ENCODE data around the gene ELMO2. TPM values are rescaled to one million over a fixed set of nuclear protein-coding genes. Genes with fewer than 3 reads are reported as not detected.
A peak's percentile ranks its signal among the peaks of the same experiment; 100 is the strongest.

Gene ELMO2
- total RNA-seq, 1 donor from 2014 or later: 63.2 TPM

DNA sequence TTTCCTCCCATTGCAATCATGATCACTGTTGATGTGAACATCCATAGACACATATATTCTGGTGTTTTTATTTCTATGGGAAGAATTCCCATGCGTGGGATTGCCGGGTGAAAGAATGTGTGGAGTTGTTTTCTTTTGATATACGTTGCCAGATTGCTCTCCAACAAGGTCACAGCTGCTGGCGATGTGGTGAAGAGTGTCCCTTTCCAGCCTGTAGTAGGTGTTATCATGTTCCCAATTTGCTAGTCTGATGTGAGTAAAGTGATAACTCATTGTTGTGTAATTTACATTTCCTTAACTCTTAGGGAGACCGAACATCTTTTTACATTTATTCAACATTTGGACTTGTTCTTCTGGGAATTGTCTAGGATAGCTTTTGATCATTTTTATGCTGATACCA is 14.5 kb upstream of the ELMO2 start:
- Mint-ChIP-seq H3K4me3 (ENCODE audit: low read depth) (no peak overlapping the region), H3K4me1 (ENCODE audit: low read depth) (no peaks in the 10 kb centered on the region), H3K27me3 (ENCODE audit: low read depth) (peaks cover 38% of the 10 kb centered on the region), H3K36me3 (ENCODE audit: low read depth) (no peaks in the 10 kb centered on the region), H3K9me3 (no peaks in the 10 kb centered on the region), H3K27ac (no peak overlapping the region)
- intact Hi-C loops (cut with micrococcal nuclease): no loop called here
- DNase-seq (ENCODE audit: low spot score): no peak

DNA sequence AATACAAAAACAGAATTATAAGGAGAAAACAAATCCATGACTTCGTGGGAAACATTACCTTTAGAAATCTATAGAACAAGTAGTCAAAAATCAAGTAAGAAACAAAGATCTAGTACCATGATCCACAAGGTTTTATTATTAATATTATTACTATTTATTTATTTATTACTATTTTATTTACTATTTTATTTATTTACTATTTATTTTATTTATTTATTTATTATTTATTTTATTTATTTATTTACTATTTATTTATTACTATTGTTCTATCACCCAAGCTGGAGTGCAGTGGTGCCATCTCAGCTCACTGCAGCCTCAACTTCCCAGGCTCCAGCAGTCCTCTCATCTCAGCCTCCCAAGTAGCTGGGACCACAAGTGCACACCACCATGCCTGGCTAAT is 13.5 kb upstream of the ELMO2 start:
- no peak overlapping the region for H3K27ac Mint-ChIP-seq
- intact Hi-C loops (cut with micrococcal nuclease): no loop called here
- no peak for DNase-seq (ENCODE audit: low spot score)
- H3K4me3 Mint-ChIP-seq (ENCODE audit: low read depth): no peak overlapping the region
- H3K9me3 Mint-ChIP-seq: no peaks in the 10 kb centered on the region
- no peaks in the 10 kb centered on the region for H3K4me1 Mint-ChIP-seq (ENCODE audit: low read depth)
- peaks cover 34% of the 10 kb centered on the region for H3K27me3 Mint-ChIP-seq (ENCODE audit: low read depth)
- H3K36me3 Mint-ChIP-seq (ENCODE audit: low read depth): no peaks in the 10 kb centered on the region

DNA sequence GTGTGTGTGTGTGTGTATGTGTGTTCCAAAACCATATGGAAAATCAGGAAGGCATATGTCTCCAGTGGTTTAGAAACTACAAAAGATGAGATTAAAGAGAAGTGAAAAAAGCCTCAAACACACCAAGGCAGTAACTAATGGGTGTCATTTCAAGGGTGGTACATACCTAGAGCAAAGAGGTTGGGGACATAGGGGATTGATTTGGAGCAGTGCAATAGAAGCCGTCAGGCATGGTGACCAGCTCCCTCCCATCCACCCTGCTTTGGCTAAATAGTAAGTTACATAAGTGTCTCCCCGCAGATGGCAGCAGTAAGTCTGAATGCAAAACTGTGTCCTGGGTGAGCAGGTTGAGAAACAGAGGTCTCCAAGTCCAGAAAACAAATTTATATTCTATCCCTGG is 10.4 kb upstream of the ELMO2 start:
- no peaks in the 10 kb centered on the region for H3K36me3 Mint-ChIP-seq (ENCODE audit: low read depth)

DNA sequence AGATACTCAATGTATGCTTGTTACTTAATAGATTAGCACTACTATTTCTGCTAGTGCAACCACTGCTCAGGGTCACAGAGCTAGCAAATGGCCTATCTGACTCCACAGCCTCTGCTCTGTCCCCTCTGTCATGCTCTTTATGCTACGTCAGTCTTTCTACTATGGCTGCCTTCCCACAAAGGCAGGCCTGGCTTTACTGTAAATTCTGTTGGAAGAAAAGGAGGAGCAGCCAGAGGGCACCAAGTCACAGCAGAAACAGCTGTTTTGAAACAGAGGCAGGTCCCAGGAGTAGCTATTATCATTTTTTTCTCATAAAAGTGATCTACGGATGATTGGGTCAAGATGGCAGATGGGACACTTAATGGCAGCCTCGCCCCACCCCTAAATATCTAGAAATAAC is 10.0 kb upstream of the ELMO2 start:
- intact Hi-C loops (cut with micrococcal nuclease): no loop called here
- no peaks in the 10 kb centered on the region for H3K36me3 Mint-ChIP-seq (ENCODE audit: low read depth)
- H3K9me3 Mint-ChIP-seq: no peaks in the 10 kb centered on the region
- H3K4me1 Mint-ChIP-seq (ENCODE audit: low read depth): no peaks in the 10 kb centered on the region
- no peak overlapping the region for H3K27ac Mint-ChIP-seq
- H3K27me3 Mint-ChIP-seq (ENCODE audit: low read depth): peaks cover 38% of the 10 kb centered on the region
- DNase-seq (ENCODE audit: low spot score): no peak
- H3K4me3 Mint-ChIP-seq (ENCODE audit: low read depth): no peak overlapping the region

More for the DNA sequence above, 10.4 kb upstream of the ELMO2 start:
- Mint-ChIP-seq H3K4me3 (ENCODE audit: low read depth) (no peak overlapping the region), H3K27me3 (ENCODE audit: low read depth) (peaks cover 35% of the 10 kb centered on the region), H3K27ac (no peak overlapping the region), H3K9me3 (no peaks in the 10 kb centered on the region), H3K4me1 (ENCODE audit: low read depth) (no peaks in the 10 kb centered on the region)
- intact Hi-C loops (cut with micrococcal nuclease): no loop called here
- DNase-seq (ENCODE audit: low spot score): no peak

DNA sequence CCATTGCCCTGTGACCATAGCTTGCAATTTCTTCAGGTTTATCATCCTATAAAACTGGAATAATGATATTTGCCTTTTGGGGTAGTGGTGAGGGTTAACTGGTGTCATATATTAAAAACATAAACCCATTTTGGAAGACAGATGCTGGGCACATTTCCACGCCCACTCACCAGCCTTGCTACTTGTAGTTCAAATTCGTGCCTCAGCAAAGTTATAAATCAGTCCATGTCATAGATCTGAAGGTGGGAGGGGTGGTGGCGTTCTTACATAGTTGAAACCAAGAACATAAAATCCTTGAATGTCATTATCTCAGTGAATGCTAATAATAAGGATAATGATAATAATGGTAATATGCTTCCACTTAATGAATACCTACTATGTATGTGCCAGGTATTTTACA is 9.4 kb upstream of the ELMO2 start:
- no peak for DNase-seq (ENCODE audit: low spot score)
- intact Hi-C loops (cut with micrococcal nuclease): no loop called here
- no peak overlapping the region for H3K27ac Mint-ChIP-seq
- H3K27me3 Mint-ChIP-seq (ENCODE audit: low read depth): peaks cover 34% of the 10 kb centered on the region
- no peaks in the 10 kb centered on the region for H3K9me3 Mint-ChIP-seq
- peaks cover 2% of the 10 kb centered on the region for H3K4me1 Mint-ChIP-seq (ENCODE audit: low read depth)
- no peak overlapping the region for H3K4me3 Mint-ChIP-seq (ENCODE audit: low read depth)
- no peaks in the 10 kb centered on the region for H3K36me3 Mint-ChIP-seq (ENCODE audit: low read depth)

DNA sequence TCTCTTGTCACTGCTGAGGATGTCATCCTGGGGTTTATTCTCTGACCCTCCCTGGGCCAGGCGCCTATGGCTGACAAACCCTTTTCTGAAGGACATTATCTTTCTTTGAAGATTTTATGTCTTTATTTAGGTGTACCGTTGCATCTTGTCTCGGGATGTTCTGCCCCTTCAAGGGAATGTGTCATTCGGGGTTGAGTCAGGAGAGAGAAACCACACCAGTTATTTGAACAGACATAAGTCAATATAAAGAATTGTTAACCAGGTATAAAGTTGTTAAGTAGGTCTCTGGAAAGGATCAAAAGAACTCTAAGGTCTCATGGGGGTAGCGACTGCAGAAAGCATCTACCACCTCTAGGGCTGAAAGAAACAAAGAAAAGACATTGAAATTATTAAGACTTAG is 8.2 kb upstream of the ELMO2 start:
- intact Hi-C loops (cut with micrococcal nuclease): no loop called here
- H3K9me3 Mint-ChIP-seq: no peaks in the 10 kb centered on the region
- no peak overlapping the region for H3K4me3 Mint-ChIP-seq (ENCODE audit: low read depth)
- H3K36me3 Mint-ChIP-seq (ENCODE audit: low read depth): no peaks in the 10 kb centered on the region
- H3K4me1 Mint-ChIP-seq (ENCODE audit: low read depth): peaks cover 8% of the 10 kb centered on the region
- no peak overlapping the region for H3K27ac Mint-ChIP-seq
- no peak for DNase-seq (ENCODE audit: low spot score)
- H3K27me3 Mint-ChIP-seq (ENCODE audit: low read depth): peaks cover 32% of the 10 kb centered on the region

DNA sequence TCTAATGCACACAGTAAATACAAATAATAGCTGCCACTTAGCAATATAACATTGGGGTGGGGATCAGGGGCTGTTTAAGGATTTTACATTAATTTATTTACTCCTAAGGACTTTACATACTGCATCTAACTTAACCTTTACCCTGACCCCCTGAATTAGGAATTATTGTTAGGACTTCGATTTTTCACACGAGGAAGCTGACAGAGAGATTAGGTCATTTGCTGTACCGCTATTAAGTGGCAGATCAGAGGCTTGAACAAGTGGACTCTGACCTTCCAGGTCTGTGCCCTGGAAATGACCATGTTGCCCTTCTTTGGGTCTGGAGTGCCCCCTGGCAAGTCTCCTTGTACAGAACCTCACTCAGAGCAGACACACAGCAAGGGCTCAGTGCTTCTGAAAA is 5.2 kb upstream of the ELMO2 start:
- Mint-ChIP-seq H3K27ac (no peak overlapping the region), H3K4me3 (ENCODE audit: low read depth) (no peak overlapping the region), H3K9me3 (no peaks in the 10 kb centered on the region), H3K27me3 (ENCODE audit: low read depth) (peaks cover 22% of the 10 kb centered on the region), H3K4me1 (ENCODE audit: low read depth) (peaks cover 30% of the 10 kb centered on the region), H3K36me3 (ENCODE audit: low read depth) (peaks cover 3% of the 10 kb centered on the region)
- intact Hi-C loops (cut with micrococcal nuclease): loop anchor here (1.0 kb wide), 1 partner anchor 104 kb away; no protein-coding TSS in a partner anchor
- no peak for DNase-seq (ENCODE audit: low spot score)

DNA sequence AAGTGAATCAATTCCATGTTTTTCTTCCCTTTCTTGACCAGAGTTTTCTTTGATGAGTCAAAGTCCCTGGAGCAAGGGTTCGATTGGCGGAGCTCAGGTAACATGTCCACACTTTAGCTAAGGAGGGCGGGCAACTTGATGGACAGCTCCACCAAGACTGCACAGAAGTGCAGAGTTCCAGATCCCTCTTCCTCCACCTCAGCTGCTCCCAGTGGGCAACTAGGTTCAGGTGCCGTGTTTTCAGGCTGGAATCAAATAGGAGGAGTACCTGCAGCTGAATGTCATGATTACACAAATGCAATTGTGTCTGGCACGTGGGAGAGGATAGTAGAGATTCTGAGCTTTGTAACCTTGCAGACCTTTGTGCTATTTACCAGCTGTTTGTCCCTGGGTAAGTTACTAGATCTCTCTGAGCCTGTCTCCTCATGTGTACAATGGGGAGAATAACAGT is 1.9 kb upstream of the ELMO2 start:
- H3K27me3 Mint-ChIP-seq (ENCODE audit: low read depth): peaks cover 18% of the 10 kb centered on the region
- H3K4me1 Mint-ChIP-seq (ENCODE audit: low read depth): peaks cover 46% of the 10 kb centered on the region
- DNase-seq (ENCODE audit: low spot score): no peak
- no peak overlapping the region for H3K27ac Mint-ChIP-seq
- peaks cover 13% of the 10 kb centered on the region for H3K36me3 Mint-ChIP-seq (ENCODE audit: low read depth)
- H3K9me3 Mint-ChIP-seq: no peaks in the 10 kb centered on the region
- no peak overlapping the region for H3K4me3 Mint-ChIP-seq (ENCODE audit: low read depth)
- intact Hi-C loops (cut with micrococcal nuclease): no loop called here

DNA sequence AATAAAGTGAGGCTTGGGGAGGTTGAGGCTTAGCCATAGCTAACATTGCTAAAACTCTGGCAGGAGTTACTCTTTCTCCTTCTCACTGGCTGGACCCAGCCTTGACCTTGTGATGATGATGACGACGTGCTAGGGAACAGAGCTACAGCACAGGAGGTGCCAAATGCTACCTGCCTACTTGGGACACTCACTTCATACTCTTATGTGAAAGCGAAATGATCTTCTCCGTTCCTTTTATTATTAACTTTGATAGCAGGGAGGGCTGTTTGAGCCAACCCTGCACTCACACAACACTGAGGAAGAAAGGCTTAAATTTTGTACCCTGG is 1.2 kb upstream of the ELMO2 start:
- intact Hi-C loops (cut with micrococcal nuclease): loop anchor here (2.0 kb wide), 1 partner anchor 319 kb away; the partner anchor contains the start of gene NCOA5
- H3K27me3 Mint-ChIP-seq (ENCODE audit: low read depth): peaks cover 14% of the 10 kb centered on the region
- no peak overlapping the region for H3K27ac Mint-ChIP-seq
- no peak for DNase-seq (ENCODE audit: low spot score)
- no peaks in the 10 kb centered on the region for H3K9me3 Mint-ChIP-seq
- peak overlapping the region; percentile 83 for H3K4me3 Mint-ChIP-seq (ENCODE audit: low read depth)
- peaks cover 17% of the 10 kb centered on the region for H3K36me3 Mint-ChIP-seq (ENCODE audit: low read depth)
- H3K4me1 Mint-ChIP-seq (ENCODE audit: low read depth): peaks cover 52% of the 10 kb centered on the region

DNA sequence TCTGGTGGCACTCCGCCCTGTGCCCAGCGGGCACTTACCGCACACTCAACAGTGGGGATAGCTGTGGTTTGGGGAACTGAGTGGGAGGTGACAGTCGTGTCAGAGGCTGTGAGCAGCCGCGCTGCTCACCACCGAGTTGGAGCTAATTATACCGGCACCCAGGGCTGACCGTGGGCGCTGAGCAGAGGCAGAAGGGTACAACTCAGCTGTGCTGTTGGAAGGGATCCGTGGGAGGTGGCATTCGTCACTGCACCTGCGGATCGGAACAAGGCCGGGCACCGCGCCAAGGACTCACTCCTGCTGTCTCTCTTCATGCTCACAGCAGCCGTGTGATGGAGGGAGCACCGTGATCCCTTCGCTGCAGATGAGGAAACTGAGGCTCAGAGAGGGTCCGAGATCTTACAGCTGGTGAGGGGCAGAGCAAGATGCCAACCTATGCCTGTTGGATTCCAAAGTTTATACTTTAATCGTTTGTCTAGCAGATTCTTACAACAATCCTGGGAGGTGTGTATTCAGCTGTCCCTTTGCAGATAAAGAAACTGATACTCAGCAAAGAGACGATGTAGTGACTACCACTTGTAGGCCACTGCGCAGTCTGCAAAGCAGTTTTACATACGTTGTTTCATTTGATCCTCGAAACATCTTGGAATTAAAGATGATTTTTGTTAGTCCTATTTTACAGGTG is 713 bp upstream of the ELMO2 start:
- H3K4me3 Mint-ChIP-seq (ENCODE audit: low read depth): peak overlapping the region; percentile 83
- H3K27ac Mint-ChIP-seq: peak overlapping the region; percentile 86
- peaks cover 11% of the 10 kb centered on the region for H3K27me3 Mint-ChIP-seq (ENCODE audit: low read depth)
- DNase-seq (ENCODE audit: low spot score): no peak
- peaks cover 21% of the 10 kb centered on the region for H3K36me3 Mint-ChIP-seq (ENCODE audit: low read depth)
- peaks cover 57% of the 10 kb centered on the region for H3K4me1 Mint-ChIP-seq (ENCODE audit: low read depth)
- intact Hi-C loops (cut with micrococcal nuclease): loop anchor here (1.0 to 2.0 kb wide), 2 partner anchors 43 to 318 kb away; partner anchors contain the start of gene NCOA5
- no peaks in the 10 kb centered on the region for H3K9me3 Mint-ChIP-seq

DNA sequence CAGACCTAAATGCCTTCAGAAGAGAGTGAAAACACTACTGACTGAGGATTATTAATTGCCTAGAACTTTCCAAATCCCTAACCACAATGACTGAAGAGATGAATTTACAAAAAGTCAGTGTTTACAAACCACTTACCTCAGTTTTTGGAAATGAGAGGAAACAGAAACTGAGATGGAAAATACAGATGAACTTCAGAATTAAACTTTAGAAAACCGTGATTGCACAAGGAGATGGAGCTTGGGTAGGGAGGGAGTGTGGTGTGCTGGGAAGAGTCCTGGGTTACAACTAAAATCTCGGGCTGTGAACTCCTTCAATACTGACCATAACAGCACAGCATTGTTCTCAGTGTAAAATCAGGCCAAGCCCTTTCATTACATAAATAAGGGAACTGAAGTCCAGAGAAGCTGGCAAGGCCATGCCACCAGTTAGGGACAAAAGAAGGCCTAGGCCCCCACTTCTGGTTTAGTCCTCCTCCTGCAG is 4.0 kb downstream of the ELMO2 start:
- no peak for DNase-seq (ENCODE audit: low spot score)
- peaks cover 62% of the 10 kb centered on the region for H3K4me1 Mint-ChIP-seq (ENCODE audit: low read depth)
- peak overlapping the region; percentile 73 for H3K4me3 Mint-ChIP-seq (ENCODE audit: low read depth)
- intact Hi-C loops (cut with micrococcal nuclease): loop anchor here (5.0 kb wide), 2 partner anchors 145 to 285 kb away; partner anchors contain the start of gene TP53RK
- H3K9me3 Mint-ChIP-seq: no peaks in the 10 kb centered on the region
- H3K36me3 Mint-ChIP-seq (ENCODE audit: low read depth): peaks cover 44% of the 10 kb centered on the region
- H3K27ac Mint-ChIP-seq: peak overlapping the region; percentile 84
- no peaks in the 10 kb centered on the region for H3K27me3 Mint-ChIP-seq (ENCODE audit: low read depth)

DNA sequence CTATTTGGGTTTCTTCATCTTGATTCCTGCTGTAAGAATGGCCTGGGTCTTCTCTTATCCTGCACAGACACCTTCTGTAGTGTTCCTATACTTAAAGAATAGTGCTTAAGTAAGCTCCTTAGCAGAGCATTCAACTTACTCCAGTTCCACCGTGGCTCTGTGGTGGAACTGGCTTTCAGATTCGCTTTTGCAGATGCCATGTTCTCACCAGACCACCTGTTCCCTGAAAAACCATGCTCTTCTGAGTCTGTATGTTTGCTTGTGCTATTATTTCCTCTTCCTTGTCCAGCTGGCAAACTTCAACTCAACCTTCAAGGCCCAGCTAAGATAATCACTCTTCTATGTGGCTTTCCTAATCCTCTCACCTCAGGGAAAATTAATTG is 4.9 kb downstream of the ELMO2 start:
- intact Hi-C loops (cut with micrococcal nuclease): loop anchor here (1.0 to 5.0 kb wide), 3 partner anchors 37 to 286 kb away; partner anchors contain the start of gene TP53RK
- Mint-ChIP-seq H3K27ac (peak overlapping the region; percentile 84), H3K4me3 (ENCODE audit: low read depth) (peak overlapping the region; percentile 73), H3K27me3 (ENCODE audit: low read depth) (no peaks in the 10 kb centered on the region), H3K4me1 (ENCODE audit: low read depth) (peaks cover 56% of the 10 kb centered on the region), H3K36me3 (ENCODE audit: low read depth) (peaks cover 50% of the 10 kb centered on the region), H3K9me3 (no peaks in the 10 kb centered on the region)
- peak; percentile 22 for DNase-seq (ENCODE audit: low spot score)

DNA sequence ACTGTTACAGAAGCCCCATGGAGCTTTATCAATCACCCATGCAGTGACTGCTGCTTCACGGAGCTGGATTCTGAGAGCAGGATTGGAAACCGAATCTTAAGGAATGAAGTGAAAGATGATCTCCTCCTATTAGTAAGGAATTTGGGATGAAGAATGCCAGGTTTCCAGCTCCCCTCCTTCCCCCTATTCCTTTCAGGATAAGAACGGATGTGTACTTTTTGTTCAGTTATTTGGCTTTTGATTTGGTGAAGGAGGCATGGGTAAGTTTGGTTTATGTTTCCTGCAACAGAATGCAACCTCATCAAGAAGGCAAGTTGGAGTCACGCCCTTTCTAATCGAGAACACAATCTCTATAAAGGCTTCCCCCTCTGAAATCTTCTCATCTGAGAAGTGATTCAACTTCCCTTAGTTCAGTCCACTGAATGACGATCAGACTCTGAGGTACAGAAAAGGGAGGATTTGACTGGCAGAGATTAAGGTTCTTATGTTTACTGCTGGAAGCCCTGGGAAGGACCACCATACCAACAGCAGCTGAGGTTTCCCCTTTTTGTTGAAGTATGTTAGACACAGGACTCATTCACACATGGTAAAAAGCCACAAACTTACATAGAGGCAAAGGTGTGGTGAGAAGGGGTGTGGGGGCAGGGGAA is 5.5 kb downstream of the ELMO2 start:
- peak overlapping the region; percentile 73 for H3K4me3 Mint-ChIP-seq (ENCODE audit: low read depth)
- H3K36me3 Mint-ChIP-seq (ENCODE audit: low read depth): peaks cover 50% of the 10 kb centered on the region
- H3K27me3 Mint-ChIP-seq (ENCODE audit: low read depth): no peaks in the 10 kb centered on the region
- no peaks in the 10 kb centered on the region for H3K9me3 Mint-ChIP-seq
- H3K4me1 Mint-ChIP-seq (ENCODE audit: low read depth): peaks cover 56% of the 10 kb centered on the region
- intact Hi-C loops (cut with micrococcal nuclease): loop anchor here (1.0 to 5.0 kb wide), 3 partner anchors 37 to 286 kb away; partner anchors contain the start of gene TP53RK
- peak; percentile 29 for DNase-seq (ENCODE audit: low spot score)
- H3K27ac Mint-ChIP-seq: peak overlapping the region; percentile 84

Data from activated T-helper 2 cell treated with anti-CD3 and anti-CD28 coated beads, Interferon-gamma antibody, Interleukin-2, Interleukin-4, amounts not matched to agents 10 μg/mL and 5 μg/mL and 100 μg/mL, durations not matched to agents 14 hours and 24 hours and 36 hours (primary cell).